DOHH2 (cell line): ENCODE data around the gene TTC33.
"Not testable (repeated sequence)": the region's sequence is repeated elsewhere in the genome, so short reads cannot be mapped to it uniquely, and the experiment has no call there.

ENCODE experiments used
- H3F3A ChIP-seq: fragments of 200-600 bp; sonication (generic), shearing (Covaris generic); 2 replicates; pipeline ENCODE4 v1.6.0; 2016; ENCODE audit warnings: antibody characterized with exemption, mild to moderate bottlenecking; ENCODE audit not compliant: control insufficient read depth, insufficient read depth
- H3K27ac ChIP-seq: fragments of 200-600 bp; sonication (generic); 2 replicates; pipeline ENCODE4 v1.5.1; 2014; ENCODE audit warnings: low read depth, mild to moderate bottlenecking, low read length, moderate library complexity
- H3K27me3 ChIP-seq: fragments of 200-600 bp; sonication (generic); 2 replicates; pipeline ENCODE4 v1.6.1; 2014; ENCODE audit warnings: mild to moderate bottlenecking, low read length, mixed read lengths; ENCODE audit not compliant: control insufficient read depth
- H3K36me3 ChIP-seq: fragments of 200-600 bp; sonication (generic); 2 replicates; pipeline ENCODE4 v1.6.1; 2014; ENCODE audit warnings: mild to moderate bottlenecking, low read length, moderate library complexity, mixed read lengths; ENCODE audit not compliant: control insufficient read depth
- H3K4me1 ChIP-seq: fragments of 200-600 bp; sonication (generic); 2 replicates; pipeline ENCODE4 v1.6.1; 2014; ENCODE audit warnings: mild to moderate bottlenecking, low read length, mixed read lengths; ENCODE audit not compliant: control insufficient read depth
- H3K4me2 ChIP-seq: fragments of 200-600 bp; sonication (generic); 2 replicates; pipeline ENCODE4 v1.6.0; 2014; ENCODE audit warnings: mild to moderate bottlenecking, low read length, moderate library complexity
- H3K4me3 ChIP-seq: fragments of 200-600 bp; sonication (generic); 2 replicates; pipeline ENCODE4 v1.5.1; 2014; ENCODE audit warnings: mild to moderate bottlenecking, low read length, mixed read lengths
- H3K79me2 ChIP-seq: fragments of 200-600 bp; sonication (generic); 2 replicates; pipeline ENCODE4 v1.6.1; 2014; ENCODE audit warnings: mild to moderate bottlenecking, low read length, mixed read lengths; ENCODE audit not compliant: control insufficient read depth
- H3K9me2 ChIP-seq: fragments of 200-600 bp; sonication (generic); replicated peaks from 2 replicates; pipeline ENCODE4 v1.6.1; 2014; ENCODE audit warnings: mild to moderate bottlenecking, low read length, mixed read lengths; ENCODE audit not compliant: control insufficient read depth
- H3K9me3 ChIP-seq: fragments of 200-600 bp; sonication (generic); 2 replicates; pipeline ENCODE4 v1.6.1; 2014; ENCODE audit warnings: antibody characterized with exemption, low read length, mixed read lengths; ENCODE audit not compliant: control insufficient read depth, insufficient read depth
- H4K20me1 ChIP-seq: fragments of 200-600 bp; sonication (generic); 2 replicates; pipeline ENCODE4 v1.6.0; 2014; ENCODE audit warnings: low read depth, mild to moderate bottlenecking, antibody characterized with exemption, low read length, moderate library complexity; ENCODE audit not compliant: control insufficient read depth, insufficient read depth
- CTCF ChIP-seq: fragments of 200-600 bp; sonication (generic); IDR thresholded peaks from one replicate; pipeline ENCODE4 v1.5.1; 2014; ENCODE audit warnings: antibody characterized with exemption, mild to moderate bottlenecking, low read depth, low read length; ENCODE audit not compliant: poor library complexity, severe bottlenecking
- EZH2phosphoT487 ChIP-seq: fragments of 200-600 bp; sonication (generic); IDR thresholded peaks from 2 replicates; pipeline ENCODE4 v1.6.1; 2017; ENCODE audit warnings: borderline replicate concordance, mild to moderate bottlenecking, antibody characterized with exemption, low read length, moderate library complexity, mixed read lengths

Gene TTC33

GRCh38 chr5:40733434-40733833, 22.3 kb downstream of the TTC33 start:
- H3K4me1 ChIP-seq = no peaks in the 10 kb centered on the region
- no peak overlapping the region for H3K4me2 ChIP-seq
- no peak overlapping the region for H3K4me3 ChIP-seq
- no peaks in the 10 kb centered on the region; the same call in 1 of the 2 replicates for H3K79me2 ChIP-seq
- H3K27me3 ChIP-seq = no peaks in the 10 kb centered on the region
- H3F3A ChIP-seq = peaks cover 4% of the 10 kb centered on the region; the same call in 1 of the 2 replicates
- no peaks in the 10 kb centered on the region for H4K20me1 ChIP-seq
- TF ChIP-seq EZH2phosphoT487 = no peak
- no peaks in the 10 kb centered on the region for H3K9me2 ChIP-seq
- H3K27ac ChIP-seq = no peak overlapping the region
- no peaks in the 10 kb centered on the region for H3K36me3 ChIP-seq
- no peaks in the 10 kb centered on the region for H3K9me3 ChIP-seq

- H3K36me3 ChIP-seq = peaks cover 16% of the 10 kb centered on the region
These were observed 33.3 kb downstream of the TTC33 start for GRCh38 chr5:40722497-40722911.

GRCh38 chr5:40720069-40720468, 35.7 kb downstream of the TTC33 start:
- no peaks in the 10 kb centered on the region for H3K4me1 ChIP-seq
- H3K4me2 ChIP-seq = no peak overlapping the region
- TF ChIP-seq EZH2phosphoT487 (no peak), CTCF (no peak)
- H3K9me3 ChIP-seq = no peaks in the 10 kb centered on the region; the same call in 1 of the 2 replicates
- no peak overlapping the region for H3K27ac ChIP-seq
- H3K4me3 ChIP-seq = no peak overlapping the region
- H3F3A ChIP-seq = peaks cover 4% of the 10 kb centered on the region; the same call in 1 of the 2 replicates
- no peaks in the 10 kb centered on the region for H3K27me3 ChIP-seq
- H3K36me3 ChIP-seq = peaks cover 17% of the 10 kb centered on the region
- no peaks in the 10 kb centered on the region for H3K9me2 ChIP-seq
- no peaks in the 10 kb centered on the region for H3K79me2 ChIP-seq
- H4K20me1 ChIP-seq = no peaks in the 10 kb centered on the region

More at GRCh38 chr5:40722497-40722911, 33.3 kb downstream of the TTC33 start:
- not testable (repeated sequence) for H4K20me1 ChIP-seq, H3F3A ChIP-seq, H3K4me3 ChIP-seq, H3K79me2 ChIP-seq, H3K9me2 ChIP-seq, H3K27me3 ChIP-seq, H3K4me2 ChIP-seq, H3K27ac ChIP-seq, H3K9me3 ChIP-seq, H3K4me1 ChIP-seq

- no peaks in the 10 kb centered on the region for H3K4me1 ChIP-seq
- H3K79me2 ChIP-seq = no peaks in the 10 kb centered on the region
- H3F3A ChIP-seq = peaks cover 4% of the 10 kb centered on the region; the same call in 1 of the 2 replicates
- no peak overlapping the region for H3K27ac ChIP-seq
- peaks cover 10% of the 10 kb centered on the region; the same call in 1 of the 2 replicates for H3K36me3 ChIP-seq
- H3K9me3 ChIP-seq = no peaks in the 10 kb centered on the region; the same call in 1 of the 2 replicates
- no peaks in the 10 kb centered on the region for H3K27me3 ChIP-seq
- H3K4me2 ChIP-seq = no peak overlapping the region
- no peaks in the 10 kb centered on the region for H4K20me1 ChIP-seq
- no peaks in the 10 kb centered on the region for H3K9me2 ChIP-seq
- no peak overlapping the region for H3K4me3 ChIP-seq
- TF ChIP-seq EZH2phosphoT487 (no peak), CTCF (no peak)
These were observed 38.5 kb downstream of the TTC33 start for GRCh38 chr5:40717281-40717680.
